ENCODE measurements around the gene PHACTR2.

The PHACTR2 gene

DNA sequence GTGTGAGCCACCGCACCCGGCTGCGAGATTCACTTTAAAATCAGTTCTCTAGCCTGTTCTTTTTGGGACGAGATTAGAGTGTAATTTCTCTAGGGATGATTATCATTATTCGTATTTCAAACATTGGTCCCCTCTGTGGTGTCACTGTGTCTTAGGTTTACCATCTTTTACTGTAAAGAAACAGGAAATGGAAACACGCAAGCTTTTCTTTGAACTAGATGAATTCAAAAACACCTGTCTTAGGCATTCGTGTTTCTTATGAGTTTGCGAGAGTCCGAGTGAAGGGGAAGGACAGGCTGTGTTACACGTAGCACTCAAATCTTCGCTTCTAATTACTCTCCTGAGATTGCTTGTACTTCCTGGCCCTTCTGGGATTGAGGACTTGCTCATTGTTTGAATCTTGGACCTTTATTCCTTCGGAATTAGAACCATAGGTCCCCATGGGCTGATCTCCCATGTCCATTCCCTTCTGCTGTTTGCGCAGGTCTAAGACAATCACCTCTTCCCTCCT, 61.6 kb downstream of the PHACTR2 start:
- in situ Hi-C loops (cut with MboI; ENCODE audit: low sequenced_read_pairs, unreplicated experiment), result no loop called here
- no peak for TF ChIP-seq CTCF (IDR thresholded peaks at IDR 0.05; ENCODE audit: borderline replicate concordance, control extremely low read depth, extremely low read depth, insufficient read depth, missing control alignments)
- no peak for DNase-seq (ENCODE audit: low spot score)

GRCh38 chr6:143740213-143740612, 62.4 kb downstream of the PHACTR2 start:
- in situ Hi-C loops (cut with MboI; ENCODE audit: low sequenced_read_pairs, unreplicated experiment), result no loop called here
- no peak for DNase-seq (ENCODE audit: low spot score)
- TF ChIP-seq CTCF (IDR thresholded peaks at IDR 0.05; ENCODE audit: borderline replicate concordance, control extremely low read depth, extremely low read depth, insufficient read depth, missing control alignments), result no peak

DNA sequence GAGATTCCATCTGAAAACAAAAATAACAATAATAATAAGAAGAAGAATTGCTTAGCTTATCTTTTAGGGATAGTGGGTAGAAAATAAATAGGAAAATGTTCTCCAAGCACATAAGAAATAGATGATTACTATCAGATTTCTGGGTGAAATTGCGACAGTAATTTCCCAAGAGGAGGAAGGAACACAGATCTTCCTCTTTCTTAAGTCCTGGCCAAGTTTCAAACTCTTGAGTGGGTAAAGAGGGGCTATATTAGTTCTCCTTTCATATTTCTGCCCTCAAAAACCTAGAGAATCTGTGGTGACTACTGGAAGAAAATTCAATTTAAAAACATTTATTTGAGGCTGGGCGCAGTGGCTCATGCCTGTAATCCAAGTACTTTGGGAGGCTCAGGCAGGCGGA, 63.7 kb downstream of the PHACTR2 start:
- DNase-seq (ENCODE audit: low spot score), result no peak
- in situ Hi-C loops (cut with MboI; ENCODE audit: low sequenced_read_pairs, unreplicated experiment), result no loop called here

GRCh38 chr6:143742070-143742954, 64.5 kb downstream of the PHACTR2 start:
- in situ Hi-C loops (cut with MboI; ENCODE audit: low sequenced_read_pairs, unreplicated experiment), result no loop called here
- DNase-seq (ENCODE audit: low spot score), result no peak
- TF ChIP-seq CTCF (IDR thresholded peaks at IDR 0.05; ENCODE audit: borderline replicate concordance, control extremely low read depth, extremely low read depth, insufficient read depth, missing control alignments), result no peak

More for the DNA sequence above, 63.7 kb downstream of the PHACTR2 start:
- no peak for TF ChIP-seq CTCF (IDR thresholded peaks at IDR 0.05; ENCODE audit: borderline replicate concordance, control extremely low read depth, extremely low read depth, insufficient read depth, missing control alignments)

DNA sequence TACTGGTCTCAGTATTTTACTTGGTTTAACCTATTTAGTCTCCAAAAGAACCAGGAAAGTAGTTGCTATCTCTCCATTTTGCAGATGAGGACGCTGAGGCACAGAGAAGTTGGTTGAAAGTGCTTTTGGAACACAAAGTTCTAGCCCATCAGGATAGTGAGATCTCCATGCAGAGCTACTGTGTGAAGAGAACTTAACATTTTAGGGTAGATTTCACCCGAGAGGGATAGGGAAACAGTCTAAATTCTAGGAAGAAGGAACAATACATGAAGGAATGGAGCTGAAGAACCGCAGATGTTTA, 65.1 kb downstream of the PHACTR2 start:
- TF ChIP-seq CTCF (IDR thresholded peaks at IDR 0.05; ENCODE audit: borderline replicate concordance, control extremely low read depth, extremely low read depth, insufficient read depth, missing control alignments), result no peak

DNA sequence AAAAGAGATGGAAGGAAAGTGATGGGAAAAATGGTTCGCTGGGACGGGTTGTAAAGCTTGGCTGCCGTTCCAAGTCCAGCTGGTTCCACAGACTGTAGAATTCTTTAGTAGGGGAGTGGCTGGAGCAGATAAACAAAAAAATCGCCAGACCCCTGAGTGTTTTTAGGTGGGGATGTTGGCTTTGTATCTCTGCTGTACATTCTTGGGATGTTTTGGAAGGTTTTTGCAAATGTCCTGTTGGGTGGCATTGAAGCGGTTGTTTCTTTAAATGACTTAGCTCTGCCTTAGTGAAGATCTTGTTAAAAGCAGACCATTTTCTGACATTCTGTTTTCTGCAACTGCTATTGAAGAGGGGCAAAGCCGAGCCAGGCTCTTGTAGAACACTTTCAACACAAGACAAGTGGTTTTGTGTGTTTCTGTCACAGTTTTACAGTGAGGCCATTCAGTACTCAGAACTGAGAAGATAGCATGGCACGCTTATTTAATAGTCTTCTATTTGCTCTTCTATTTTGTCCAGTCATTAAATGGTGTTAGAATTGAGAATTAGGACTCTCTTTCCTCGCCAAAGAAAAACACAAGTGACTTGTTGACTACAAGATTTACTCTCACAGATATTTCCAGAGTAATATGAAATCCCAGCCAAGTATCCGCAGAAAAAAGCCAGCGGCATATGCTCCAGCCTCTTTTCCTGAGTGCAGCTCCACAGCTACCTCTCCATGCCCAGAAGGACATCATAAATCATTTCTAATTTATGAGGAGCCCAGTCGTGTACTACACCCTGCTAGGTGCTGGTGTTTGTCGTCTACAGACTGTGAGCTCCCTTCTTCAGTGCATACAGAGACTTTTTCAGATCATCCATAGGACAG, 65.8 kb downstream of the PHACTR2 start:
- DNase-seq (ENCODE audit: low spot score), result no peak
- no peak for TF ChIP-seq CTCF (IDR thresholded peaks at IDR 0.05; ENCODE audit: borderline replicate concordance, control extremely low read depth, extremely low read depth, insufficient read depth, missing control alignments)
- in situ Hi-C loops (cut with MboI; ENCODE audit: low sequenced_read_pairs, unreplicated experiment), result no loop called here

More for the DNA sequence above, 65.1 kb downstream of the PHACTR2 start:
- no peak for DNase-seq (ENCODE audit: low spot score)
- in situ Hi-C loops (cut with MboI; ENCODE audit: low sequenced_read_pairs, unreplicated experiment), result no loop called here
